Neutrophil (primary cell): ENCODE measurements around the gene OR4F6.

Experiments
- H3K27ac ChIP-seq: fragments of 200-600 bp; sonication (generic); 2 replicates; pipeline ENCODE4 v1.5.1; 2016; ENCODE audit warnings: mild to moderate bottlenecking, moderate library complexity
- H3K27me3 ChIP-seq: fragments of 200-600 bp; sonication (generic); 2 replicates; pipeline ENCODE4 v1.6.0; 2016; ENCODE audit warnings: mild to moderate bottlenecking
- H3K36me3 ChIP-seq: fragments of 200-600 bp; sonication (generic); 2 replicates; pipeline ENCODE4 v1.5.1; 2017
- H3K4me1 ChIP-seq, 2 experiments: fragments of 200-600 bp in 1 of 2; sonication (generic) in 1 of 2; 1 replicate in 1 of 2; 2 replicates in 1 of 2; pipeline versions ENCODE4 v1.5.1 to v1.6.1; 2013 to 2016; ENCODE audit warnings: low read depth in 1 of 2, low read length in 1 of 2, mild to moderate bottlenecking in 1 of 2, moderate library complexity in 1 of 2; ENCODE audit not compliant: control insufficient read depth in 1 of 2, insufficient read depth in 1 of 2
- H3K4me3 ChIP-seq, 2 experiments: fragments of 200-600 bp in 1 of 2; sonication (generic) in 1 of 2; 1 replicate in 1 of 2; 2 replicates in 1 of 2; pipeline ENCODE4 v1.5.1; 2013 to 2016; ENCODE audit warnings: low read depth in 1 of 2, low read length in 1 of 2, mild to moderate bottlenecking in 1 of 2, moderate library complexity in 1 of 2
- H3K9me3 ChIP-seq: fragments of 200-600 bp; sonication (generic); 2 replicates; pipeline ENCODE4 v1.5.1; 2016
- CTCF ChIP-seq: fragments of 200-600 bp; sonication (generic); IDR thresholded peaks from 2 replicates; pipeline ENCODE4 v1.5.1; 2016; ENCODE audit warnings: antibody characterized with exemption

OR4F6 gene

GRCh38 chr15:101805605-101806345 is 2.5 kb downstream of the OR4F6 start:
- peaks cover 5% of the 10 kb centered on the region for H3K27me3 ChIP-seq
- H3K36me3 ChIP-seq = no peaks in the 10 kb centered on the region
- H3K4me1 ChIP-seq = no peaks in the 10 kb centered on the region
- no peak overlapping the region for H3K27ac ChIP-seq
- TF ChIP-seq CTCF = no peak
- no peaks in the 10 kb centered on the region for H3K9me3 ChIP-seq
- H3K4me3 ChIP-seq = no peak overlapping the region

GRCh38 chr15:101807345-101807945 is 4.1 kb downstream of the OR4F6 start:
- no peak for TF ChIP-seq CTCF
- Histone ChIP-seq H3K36me3 (no peaks in the 10 kb centered on the region), H3K9me3 (no peaks in the 10 kb centered on the region), H3K27me3 (peaks cover 5% of the 10 kb centered on the region), H3K4me1 (no peaks in the 10 kb centered on the region), H3K27ac (no peak overlapping the region), H3K4me3 (no peak overlapping the region)

- H3K27me3 ChIP-seq = peaks cover 5% of the 10 kb centered on the region
- no peak overlapping the region for H3K4me3 ChIP-seq
- no peak overlapping the region for H3K27ac ChIP-seq
- H3K4me1 ChIP-seq = no peaks in the 10 kb centered on the region
- H3K9me3 ChIP-seq = no peaks in the 10 kb centered on the region
- TF ChIP-seq CTCF = no peak
- H3K36me3 ChIP-seq = no peaks in the 10 kb centered on the region
Observed at GRCh38 chr15:101808201-101808600, 4.9 kb downstream of the OR4F6 start.

GRCh38 chr15:101810456-101810855 is 7.1 kb downstream of the OR4F6 start:
- Histone ChIP-seq H3K4me1 (no peaks in the 10 kb centered on the region), H3K27me3 (no peaks in the 10 kb centered on the region), H3K4me3 (no peak overlapping the region), H3K27ac (no peak overlapping the region), H3K9me3 (no peaks in the 10 kb centered on the region), H3K36me3 (no peaks in the 10 kb centered on the region)
- TF ChIP-seq CTCF = no peak

- no peak for TF ChIP-seq CTCF
- Histone ChIP-seq H3K4me1 (no peaks in the 10 kb centered on the region), H3K27ac (no peak overlapping the region), H3K9me3 (no peaks in the 10 kb centered on the region), H3K4me3 (no peak overlapping the region), H3K36me3 (no peaks in the 10 kb centered on the region), H3K27me3 (no peaks in the 10 kb centered on the region)
Observed at GRCh38 chr15:101810876-101811275, 7.6 kb downstream of the OR4F6 start.
